ENCODE data around the gene IMMP2L. TPM values are rescaled to one million over a fixed set of nuclear protein-coding genes. Genes with fewer than 3 reads are reported as not detected.

The IMMP2L gene
- total and polyA plus RNA-seq, 2 of the 4 experiments (the other 2 are of a cell fraction) = 5.8 to 9.3 TPM

DNA sequence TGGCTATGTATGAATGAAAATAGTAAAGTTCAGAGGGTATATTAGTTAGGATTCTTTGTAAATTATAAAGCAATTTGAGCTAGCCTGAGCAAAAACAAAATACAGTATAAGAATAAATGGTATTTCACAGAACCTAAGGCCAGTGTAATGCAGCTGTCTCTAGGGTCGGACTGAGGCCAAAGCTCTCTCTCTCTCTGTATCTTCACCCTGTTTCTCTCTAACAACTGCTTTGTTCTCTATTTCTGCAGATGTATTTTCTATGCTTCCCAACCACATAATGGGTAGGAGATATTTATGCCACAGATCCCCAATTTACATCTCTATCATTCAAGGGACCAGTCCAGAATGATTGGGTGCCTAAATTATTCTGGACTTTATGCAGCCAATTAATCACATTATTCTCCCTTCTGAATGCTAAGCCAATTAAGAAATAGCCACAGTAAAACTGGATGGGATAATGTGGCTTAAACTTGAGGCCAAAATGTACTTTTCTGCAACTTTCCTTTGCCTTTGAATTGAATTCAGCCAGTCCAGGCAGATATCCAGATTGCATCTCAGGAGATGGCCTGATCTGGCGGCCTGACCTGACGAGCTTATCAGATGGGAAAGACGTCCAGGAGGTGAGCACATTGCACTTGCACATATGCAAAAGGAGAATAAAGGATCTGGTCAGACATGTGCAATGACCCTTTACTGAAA is 24.6 kb upstream of the IMMP2L start:
- in situ Hi-C loops (cut with MboI; ENCODE audit: low sequenced_read_pairs) = no loop called here
- no peak overlapping the region for H4K5ac ChIP-seq (ENCODE audit: low read depth, low read length)
- no peak overlapping the region for H2BK15ac ChIP-seq (ENCODE audit: low read depth, low read length)
- no peak overlapping the region for H3K18ac ChIP-seq (ENCODE audit: low read depth, low read length)
- no peak overlapping the region for H4K91ac ChIP-seq (ENCODE audit: insufficient read depth, low read depth, low read length)
- ChIA-PET POLR2A (ENCODE audit: unreplicated experiment) (no interaction called here), CTCF (no interaction called here)
- H3K36me3 ChIP-seq (ENCODE audit: control insufficient read depth, insufficient read depth, low read length) = no peaks in the 10 kb centered on the region
- no peak overlapping the region for H2BK20ac ChIP-seq (ENCODE audit: low read depth, low read length)
- H3K79me1 ChIP-seq (ENCODE audit: low read depth in 1 of 2, low read length in 2 of 2) = no peaks in the 10 kb centered on the region
- H3K9me3 ChIP-seq (ENCODE audit: control insufficient read depth, insufficient read depth, low read length) = no peaks in the 10 kb centered on the region
- no peak overlapping the region for H3K4ac ChIP-seq (ENCODE audit: low read depth, low read length)
- H2AK9ac ChIP-seq (replicated peaks; ENCODE audit: low read depth, low read length, poor library complexity) = no peak overlapping the region
- H3K4me1 ChIP-seq (ENCODE audit: control insufficient read depth, insufficient read depth, low read length) = no peaks in the 10 kb centered on the region
- no peaks in the 10 kb centered on the region for H3K9me1 ChIP-seq (ENCODE audit: insufficient read depth, low read length)
- dilution Hi-C loops (cut with HindIII; ENCODE audit: low sequenced_read_pairs, unreplicated experiment) = no loop called here
- no peak overlapping the region for H3K4me2 ChIP-seq (ENCODE audit: low read depth, low read length)
- DNase-seq = no peak
- H3K4me3 ChIP-seq (ENCODE audit: insufficient read depth, low read depth, low read length) = no peak overlapping the region
- H3K23ac ChIP-seq (ENCODE audit: low read depth, low read length) = no peak overlapping the region
- H3K27ac ChIP-seq (ENCODE audit: insufficient read depth, low read length) = no peak overlapping the region
- no peak for ATAC-seq (ENCODE audit: low read depth)
- no peak overlapping the region for H3K56ac ChIP-seq (ENCODE audit: extremely low read depth, insufficient read depth, low read length)
- BruUV-seq (replicated peaks) = no TSS peak
- intact Hi-C loops (cut with micrococcal nuclease) = no loop called here
- H2AFZ ChIP-seq (replicated peaks; ENCODE audit: low read length, poor library complexity) = no peak overlapping the region
- TF ChIP-seq MXI1 (IDR thresholded peaks at IDR 0.05; ENCODE audit: borderline replicate concordance, low read depth, low read length) (no peak), BHLHE40 (IDR thresholded peaks at IDR 0.05; ENCODE audit: low read depth, low read length) (no peak), MAFK (IDR thresholded peaks at IDR 0.05; ENCODE audit: low read depth, low read length) (no peak), RCOR1 (IDR thresholded peaks at IDR 0.05; ENCODE audit: insufficient replicate concordance, low read length) (no peak), NFE2L2 (IDR thresholded peaks at IDR 0.05; ENCODE audit: low read depth, low read length) (no peak), MAZ (IDR thresholded peaks at IDR 0.05; ENCODE audit: borderline replicate concordance, low read depth, low read length) (no peak), RAD21 (IDR thresholded peaks at IDR 0.05; ENCODE audit: low read length) (no peak), CHD1 (IDR thresholded peaks at IDR 0.05; ENCODE audit: low read depth, low read length) (no peak), CTCF (conservative IDR thresholded peaks at IDR 0.05; ENCODE audit: low read depth, low read length) (no peak), POLR2A (IDR thresholded peaks at IDR 0.05; ENCODE audit: low read depth, low read length) (no peak)
- TF ChIP-seq, protein P1, sequence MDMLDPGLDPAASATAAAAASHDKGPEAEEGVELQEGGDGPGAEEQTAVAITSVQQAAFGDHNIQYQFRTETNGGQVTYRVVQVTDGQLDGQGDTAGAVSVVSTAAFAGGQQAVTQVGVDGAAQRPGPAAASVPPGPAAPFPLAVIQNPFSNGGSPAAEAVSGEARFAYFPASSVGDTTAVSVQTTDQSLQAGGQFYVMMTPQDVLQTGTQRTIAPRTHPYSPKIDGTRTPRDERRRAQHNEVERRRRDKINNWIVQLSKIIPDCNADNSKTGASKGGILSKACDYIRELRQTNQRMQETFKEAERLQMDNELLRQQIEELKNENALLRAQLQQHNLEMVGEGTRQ (IDR thresholded peaks at IDR 0.05; ENCODE audit: low read depth, low read length) = no peak
- WGBS, 2 experiments (ENCODE audit: extremely low coverage in 2 of 2, insufficient read length in 1 of 2) = no CpG with 5 or more reads among the region's 4 CpGs
- no peak overlapping the region for H2AK5ac ChIP-seq (ENCODE audit: low read depth, low read length)
- H2BK120ac ChIP-seq (ENCODE audit: low read depth, low read length) = no peak overlapping the region
- no peak overlapping the region for H3K9ac ChIP-seq (ENCODE audit: low read depth, low read length)
- no peak overlapping the region for H4K8ac ChIP-seq (ENCODE audit: low read depth in 2 of 2, low read length in 2 of 2)
- H3K27me3 ChIP-seq (ENCODE audit: control insufficient read depth, insufficient read depth, low read length) = no peaks in the 10 kb centered on the region
- H2BK5ac ChIP-seq (ENCODE audit: low read depth, low read length, poor library complexity, severe bottlenecking) = no peak overlapping the region
- H3K14ac ChIP-seq (replicated peaks; ENCODE audit: low read depth, low read length) = no peak overlapping the region
- H4K20me1 ChIP-seq (ENCODE audit: insufficient read depth, low read length) = no peaks in the 10 kb centered on the region
